Astrocyte of the hippocampus (primary cell): ENCODE measurements around the gene ZNF408.
"Not testable (repeated sequence)": the region's sequence is repeated elsewhere in the genome, so short reads cannot be mapped to it uniquely, and the experiment has no call there.

Experiments used
- DNase-seq: peaks from one replicate; pipeline ENCODE4 v3.0.0; 2011; ENCODE audit warnings: low read depth, low spot score

Gene ZNF408

GRCh38 chr11:46697303-46697702 lies 3.5 kb upstream of the ZNF408 start:
- DNase-seq = peak; percentile 50

GRCh38 chr11:46697723-46698122 lies 3.1 kb upstream of the ZNF408 start:
- DNase-seq = no peak

GRCh38 chr11:46698597-46698996 lies 2.2 kb upstream of the ZNF408 start:
- DNase-seq = no peak

GRCh38 chr11:46701078-46701654 lies 335 bp downstream of the ZNF408 start:
- DNase-seq = no peak

GRCh38 chr11:46705070-46705688 lies 4.3 kb downstream of the ZNF408 start:
- DNase-seq = no peak

- DNase-seq = no peak
These were observed 6.1 kb downstream of the ZNF408 start for GRCh38 chr11:46706886-46707285.

- DNase-seq = not testable (repeated sequence)
These were observed 8.5 kb downstream of the ZNF408 start for GRCh38 chr11:46709351-46709750.

GRCh38 chr11:46710821-46711269 lies 10.0 kb downstream of the ZNF408 start:
- peak; percentile 94 for DNase-seq

- DNase-seq = no peak
These were observed 10.5 kb downstream of the ZNF408 start for GRCh38 chr11:46711303-46711702.

- no peak for DNase-seq
These were observed 12.2 kb downstream of the ZNF408 start for GRCh38 chr11:46712874-46713576.

GRCh38 chr11:46717825-46718154 lies 17.0 kb downstream of the ZNF408 start:
- DNase-seq = not testable (repeated sequence)

- no peak for DNase-seq
These were observed 17.6 kb downstream of the ZNF408 start for GRCh38 chr11:46718155-46719019.

- no peak for DNase-seq
These were observed 18.3 kb downstream of the ZNF408 start, which contains the start of gene F2 for GRCh38 chr11:46719048-46719542. TSS of gene F2 (plus strand) at chr11:46719213. CDS start at chr11:46719236, 23 bp downstream.

- DNase-seq = no peak
These were observed 18.9 kb downstream of the ZNF408 start for GRCh38 chr11:46719543-46720218.

- DNase-seq = no peak
These were observed 20.5 kb downstream of the ZNF408 start for GRCh38 chr11:46721286-46721685.

GRCh38 chr11:46722566-46723358 lies 21.9 kb downstream of the ZNF408 start:
- no peak for DNase-seq

GRCh38 chr11:46723359-46723680 lies 22.5 kb downstream of the ZNF408 start:
- DNase-seq = no peak

GRCh38 chr11:46724088-46724487 lies 23.3 kb downstream of the ZNF408 start:
- peak; percentile 27 for DNase-seq

- DNase-seq = no peak
These were observed 24.7 kb downstream of the ZNF408 start for GRCh38 chr11:46725338-46726205.
